Measurements from ENCODE around the gene RCAN1. TPM values are rescaled to one million over a fixed set of nuclear protein-coding genes. Genes with fewer than 3 reads are reported as not detected.

Gene RCAN1
- total RNA-seq, 1 donor from 2014 or later = 9.1 TPM

- peak; percentile 68 for DNase-seq (ENCODE audit: low spot score)
- peak overlapping the region; percentile 98 for H3K27ac Mint-ChIP-seq (ENCODE audit: unreplicated experiment)
- H3K36me3 Mint-ChIP-seq (ENCODE audit: low read depth, unreplicated experiment) = peaks cover 5% of the 10 kb centered on the region
- H3K27me3 Mint-ChIP-seq (ENCODE audit: unreplicated experiment) = peaks cover 1% of the 10 kb centered on the region
- peaks cover 27% of the 10 kb centered on the region for H3K4me1 Mint-ChIP-seq (ENCODE audit: unreplicated experiment)
- TF ChIP-seq CTCF (IDR thresholded peaks at IDR 0.05; ENCODE audit: unreplicated experiment) = no peak
- H3K4me3 Mint-ChIP-seq (ENCODE audit: unreplicated experiment) = peak overlapping the region; percentile 29
- no peaks in the 10 kb centered on the region for H3K9me3 Mint-ChIP-seq (ENCODE audit: unreplicated experiment)
These were observed 88.2 kb downstream of the RCAN1 start for GRCh38 chr21:34526618-34527290.

- Mint-ChIP-seq H3K27ac (ENCODE audit: unreplicated experiment) (peak overlapping the region; percentile 98), H3K4me1 (ENCODE audit: unreplicated experiment) (peaks cover 23% of the 10 kb centered on the region), H3K9me3 (ENCODE audit: unreplicated experiment) (no peaks in the 10 kb centered on the region), H3K36me3 (ENCODE audit: low read depth, unreplicated experiment) (peaks cover 5% of the 10 kb centered on the region), H3K27me3 (ENCODE audit: unreplicated experiment) (peaks cover 5% of the 10 kb centered on the region), H3K4me3 (ENCODE audit: unreplicated experiment) (peak overlapping the region; percentile 29)
- DNase-seq (ENCODE audit: low spot score) = no peak
- no peak for TF ChIP-seq CTCF (IDR thresholded peaks at IDR 0.05; ENCODE audit: unreplicated experiment)
These were observed 88.7 kb downstream of the RCAN1 start for GRCh38 chr21:34526241-34526617.

GRCh38 chr21:34524646-34525601 lies 90.0 kb downstream of the RCAN1 start:
- Mint-ChIP-seq H3K9me3 (ENCODE audit: unreplicated experiment) (no peaks in the 10 kb centered on the region), H3K4me1 (ENCODE audit: unreplicated experiment) (peaks cover 27% of the 10 kb centered on the region), H3K27ac (ENCODE audit: unreplicated experiment) (no peak overlapping the region), H3K36me3 (ENCODE audit: low read depth, unreplicated experiment) (peaks cover 5% of the 10 kb centered on the region), H3K27me3 (ENCODE audit: unreplicated experiment) (peaks cover 5% of the 10 kb centered on the region), H3K4me3 (ENCODE audit: unreplicated experiment) (peak overlapping the region; percentile 43)
- DNase-seq (ENCODE audit: low spot score) = no peak
- no peak for TF ChIP-seq CTCF (IDR thresholded peaks at IDR 0.05; ENCODE audit: unreplicated experiment)

GRCh38 chr21:34523019-34523555 lies 91.8 kb downstream of the RCAN1 start:
- no peak for DNase-seq (ENCODE audit: low spot score)
- Mint-ChIP-seq H3K4me3 (ENCODE audit: unreplicated experiment) (no peak overlapping the region), H3K36me3 (ENCODE audit: low read depth, unreplicated experiment) (peaks cover 4% of the 10 kb centered on the region), H3K9me3 (ENCODE audit: unreplicated experiment) (no peaks in the 10 kb centered on the region), H3K4me1 (ENCODE audit: unreplicated experiment) (peaks cover 28% of the 10 kb centered on the region), H3K27ac (ENCODE audit: unreplicated experiment) (no peak overlapping the region), H3K27me3 (ENCODE audit: unreplicated experiment) (peaks cover 5% of the 10 kb centered on the region)
- no peak for TF ChIP-seq CTCF (IDR thresholded peaks at IDR 0.05; ENCODE audit: unreplicated experiment)
